Hair follicular keratinocyte (primary cell): ENCODE results near the gene NLRC4. TPM values are rescaled to one million over a fixed set of nuclear protein-coding genes. Genes with fewer than 3 reads are reported as not detected.

ENCODE experiments used
- total RNA-seq: library from RNA; depleted of rRNA; stranded (reverse); fragments of >200 nt; gene quantifications from 2 replicates; pipeline ENCODE4 v1.2.3, GENCODE V29; 2015

The NLRC4 gene
- not detected in 2 replicates for total RNA-seq

DNA sequence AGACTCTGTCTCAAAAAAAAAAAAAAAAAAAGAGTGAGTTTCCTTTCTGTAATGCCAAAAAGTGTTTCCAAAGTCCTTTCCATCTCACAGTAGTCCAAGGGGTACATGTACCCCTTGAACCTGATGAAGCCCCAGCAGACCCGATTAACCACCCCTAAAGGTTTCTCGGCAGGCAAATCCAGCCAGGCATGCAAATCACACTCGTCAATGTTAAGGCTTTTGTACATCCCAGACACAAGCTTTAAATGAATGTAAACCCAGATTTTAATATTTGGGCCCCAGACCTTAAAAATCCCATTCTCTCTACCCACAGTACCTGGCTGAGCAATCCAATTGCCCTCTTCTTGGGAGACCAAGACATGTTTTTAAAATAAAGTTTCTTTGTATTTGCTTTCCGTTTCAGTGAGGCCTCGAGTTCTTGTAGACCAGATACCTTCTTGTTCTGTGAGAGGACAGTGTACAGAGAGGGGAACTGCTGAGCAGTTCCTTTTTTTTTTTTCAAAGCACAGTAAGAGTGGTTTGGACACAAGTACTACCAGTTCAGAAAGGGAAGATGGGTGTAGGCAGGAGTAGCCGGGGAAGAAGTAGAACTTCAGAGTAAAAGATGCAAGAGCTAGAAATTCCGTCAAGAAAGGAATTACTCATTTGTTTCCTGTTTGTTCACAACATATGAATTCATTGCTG, at the start of gene NLRC4:
Gene NLRC4 (minus strand): TSS at position 465 of the 684 bp plus-strand sequence. CDS start 8,111 bp downstream, outside the sequence.

DNA sequence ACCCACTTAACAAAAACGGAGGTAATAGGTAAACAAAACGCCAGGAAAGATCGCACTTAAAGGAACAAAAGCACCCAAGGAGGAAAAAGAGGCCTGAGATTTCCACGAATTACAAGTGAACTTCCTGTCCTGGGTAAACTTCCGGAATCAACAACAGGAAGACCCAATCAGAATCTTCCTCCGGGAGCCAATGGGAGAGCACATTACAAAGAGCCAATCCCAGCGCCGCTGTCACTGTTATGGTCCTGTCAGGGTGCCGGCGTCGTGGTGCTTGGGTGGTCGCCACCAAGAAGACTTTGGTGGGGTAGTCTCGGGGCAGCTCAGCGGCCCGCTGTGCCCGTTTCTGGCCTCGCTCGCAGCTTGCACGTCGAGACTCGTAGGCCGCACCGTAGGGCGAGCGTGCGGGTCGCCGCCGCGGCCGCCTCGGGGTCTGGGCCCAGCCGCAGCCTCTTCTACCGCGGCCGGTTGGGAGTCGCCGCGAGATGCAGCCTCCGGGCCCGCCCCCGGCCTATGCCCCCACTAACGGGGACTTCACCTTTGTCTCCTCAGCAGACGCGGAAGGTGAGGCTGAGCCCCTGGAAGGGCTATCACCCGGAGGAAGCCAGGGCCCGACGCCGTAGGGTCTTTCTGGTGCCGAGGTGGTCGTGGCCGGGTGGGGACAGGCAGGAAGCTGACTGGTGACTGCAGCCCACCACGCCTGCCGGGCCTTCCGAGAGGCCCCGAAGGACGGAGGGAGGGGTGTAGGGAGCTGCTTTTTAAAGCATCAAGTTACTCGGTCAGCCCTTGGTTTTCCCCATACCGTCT, 13.2 kb upstream of the NLRC4 start, which contains the start of gene YIPF4:
Gene YIPF4 (plus strand): TSS at position 231 of the 804 bp plus-strand sequence. CDS start 252 bp downstream, at position 483.

Other genes starting within 250 kb of the NLRC4 start
- 82.5 and 106 TPM in 2 replicates for gene DPY30, start 225.1 kb downstream of the NLRC4 start, total RNA-seq
- 11.5 and 12.8 TPM in 2 replicates for gene SPAST, start 201.3 kb downstream of the NLRC4 start, total RNA-seq
- gene SLC30A6, start 99.0 kb downstream of the NLRC4 start, total RNA-seq = 13.7 and 17.4 TPM in 2 replicates
- gene YIPF4, start 13.0 kb upstream of the NLRC4 start, total RNA-seq = 15.6 and 17.3 TPM in 2 replicates
- gene BIRC6, start 92.1 kb upstream of the NLRC4 start, total RNA-seq = 33.8 and 35.6 TPM in 2 replicates